GM23338 (cell line): ENCODE data around the gene DPF3. TPM values are rescaled to one million over a fixed set of nuclear protein-coding genes. Genes with fewer than 3 reads are reported as not detected.

ENCODE experiments used
- ATAC-seq: fragments of 200-7000 bp; cut with Tn5 transposase; 3 replicates; pipeline ENCODE4 v1.9.1; 2020
- DNase-seq: peaks from one replicate; pipeline ENCODE4 v3.0.0-alpha.2; 2015; ENCODE audit warnings: low spot score
- H2AFZ ChIP-seq: fragments of 200-600 bp; sonication (generic); 2 replicates; pipeline ENCODE4 v1.8.0; 2016; ENCODE audit warnings: antibody characterized with exemption, mild to moderate bottlenecking, moderate library complexity
- H3F3A ChIP-seq: fragments of 200-600 bp; sonication (generic); replicated peaks from 2 replicates; pipeline ENCODE4 v1.8.0; 2017; ENCODE audit warnings: antibody characterized with exemption, mixed run types, low read depth
- H3K27ac ChIP-seq: fragments of 200-600 bp; sonication (generic); 2 replicates; pipeline ENCODE4 v1.6.1; 2016; ENCODE audit warnings: low read depth
- H3K27me3 ChIP-seq: fragments of 200-600 bp; sonication (generic); 2 replicates; pipeline ENCODE4 v1.8.0; 2016; ENCODE audit warnings: mild to moderate bottlenecking, mixed run types, moderate library complexity; ENCODE audit not compliant: insufficient read depth
- H3K36me3 ChIP-seq: fragments of 200-600 bp; sonication (generic); 2 replicates; pipeline ENCODE4 v1.8.0; 2016; ENCODE audit warnings: mild to moderate bottlenecking; ENCODE audit not compliant: insufficient read depth
- H3K4me1 ChIP-seq: fragments of 200-600 bp; sonication (generic); 2 replicates; pipeline ENCODE4 v1.8.0; 2016; ENCODE audit warnings: mild to moderate bottlenecking, moderate library complexity; ENCODE audit not compliant: insufficient read depth
- H3K4me2 ChIP-seq: fragments of 200-600 bp; sonication (generic); 2 replicates; pipeline ENCODE4 v1.7.1; 2017; ENCODE audit warnings: mixed run types
- H3K4me3 ChIP-seq: fragments of 200-600 bp; sonication (generic); 2 replicates; pipeline ENCODE4 v1.6.1; 2016; ENCODE audit warnings: mixed run types
- H3K79me2 ChIP-seq: fragments of 200-600 bp; sonication (generic); replicated peaks from 2 replicates; pipeline ENCODE4 v1.8.0; 2017; ENCODE audit warnings: mild to moderate bottlenecking; ENCODE audit not compliant: insufficient read depth
- H3K9me2 ChIP-seq: fragments of 200-600 bp; sonication (generic); 2 replicates; pipeline ENCODE4 v1.8.0; 2017; ENCODE audit not compliant: insufficient read depth
- H4K20me1 ChIP-seq: fragments of 200-600 bp; sonication (generic); replicated peaks from 2 replicates; pipeline ENCODE4 v1.8.0; 2017; ENCODE audit warnings: mild to moderate bottlenecking; ENCODE audit not compliant: insufficient read depth
- H3K27ac Mint-ChIP-seq: 2 replicates; pipeline ENCODE4 v1.8.0; 2020; ENCODE audit warnings: inconsistent platforms, mild to moderate bottlenecking, moderate library complexity, mixed read lengths
- H3K27me3 Mint-ChIP-seq: 3 replicates; pipeline ENCODE4 v1.8.0; 2022; ENCODE audit warnings: low read depth, mild to moderate bottlenecking, moderate library complexity, mixed read lengths, inconsistent platforms; ENCODE audit not compliant: insufficient read depth, poor library complexity
- H3K36me3 Mint-ChIP-seq: 3 replicates; pipeline ENCODE4 v1.8.0; 2021; ENCODE audit warnings: low read depth, mild to moderate bottlenecking, inconsistent platforms, moderate library complexity, mixed read lengths
- H3K4me1 Mint-ChIP-seq: 3 replicates; pipeline ENCODE4 v1.8.0; 2020; ENCODE audit warnings: mild to moderate bottlenecking, inconsistent platforms, mixed read lengths
- H3K4me3 Mint-ChIP-seq: 3 replicates; pipeline ENCODE4 v1.8.0; 2021; ENCODE audit warnings: moderate library complexity, mild to moderate bottlenecking, inconsistent platforms, mixed read lengths
- H3K9me3 Mint-ChIP-seq: 3 replicates; pipeline ENCODE4 v1.8.0; 2020; ENCODE audit warnings: moderate library complexity, mild to moderate bottlenecking, inconsistent platforms, mixed read lengths
- CREB1 ChIP-seq: fragments of 250-450 bp; sonication (Bioruptor Pico); IDR thresholded peaks from 2 replicates; pipeline ENCODE4 v1.5.0; 2020; ENCODE audit warnings: low read depth, mild to moderate bottlenecking, moderate library complexity
- ETS1 ChIP-seq: IDR thresholded peaks from 2 replicates; pipeline ENCODE4 v1.6.1; 2016; ENCODE audit warnings: antibody characterized with exemption
- EZH2 ChIP-seq: fragments of 200-600 bp; sonication (generic); IDR thresholded peaks from one replicate; pipeline ENCODE4 v1.8.0; 2017; ENCODE audit warnings: antibody characterized with exemption, mild to moderate bottlenecking, low read depth; ENCODE audit not compliant: unreplicated experiment
- JUNB ChIP-seq: IDR thresholded peaks from one replicate; pipeline ENCODE4 v1.6.1; 2016; ENCODE audit warnings: antibody characterized with exemption; ENCODE audit not compliant: unreplicated experiment
- NANOG ChIP-seq: IDR thresholded peaks from 2 replicates; pipeline ENCODE4 v1.6.1; 2016; ENCODE audit warnings: antibody characterized with exemption, borderline replicate concordance
- ZNF331 ChIP-seq: fragments of 250-450 bp; sonication (Bioruptor Pico); IDR thresholded peaks from 2 replicates; pipeline ENCODE4 v1.5.0; 2020; ENCODE audit warnings: low read depth, mild to moderate bottlenecking, moderate library complexity
- ZNF462 ChIP-seq: fragments of 250-450 bp; sonication (Bioruptor Pico); IDR thresholded peaks from 2 replicates; pipeline ENCODE4 v1.5.0; 2020; ENCODE audit warnings: mild to moderate bottlenecking, moderate library complexity
- polyA plus RNA-seq: library from polyadenylated mRNA; unstranded; fragments of >200 nt; fragmentation: Nextera tagmentation; extraction: Ambion mirVana; gene quantifications from 2 replicates; pipeline ENCODE4 v1.2.1, GENCODE V29; 2016
- total RNA-seq: library from RNA; depleted of rRNA; stranded (reverse); fragments of >200 nt; shearing (Covaris generic); gene quantifications from 2 replicates; pipeline ENCODE4 v1.2.3, GENCODE V29; 2014

Gene DPF3
- total and polyA plus RNA-seq, 2 experiments from 2014 or later: 0.18 to 1.0 TPM

- no peak for ATAC-seq
- TF ChIP-seq ZNF331 (CRISPR knock-in tag) (no peak), CREB1 (CRISPR knock-in tag) (no peak), ETS1 (no peak), NANOG (no peak), EZH2 (no peak), JUNB (no peak), ZNF462 (no peak)
- H3K36me3 Mint-ChIP-seq: no peaks in the 10 kb centered on the region
- no peak for DNase-seq
- H3K4me1 ChIP-seq: no peaks in the 10 kb centered on the region
- H3K9me2 ChIP-seq: peaks cover 10% of the 10 kb centered on the region; the same call in 1 of the 2 replicates
- no peak overlapping the region for H3K27ac Mint-ChIP-seq
- no peaks in the 10 kb centered on the region for H3K27me3 ChIP-seq
- no peak overlapping the region for H3K4me3 Mint-ChIP-seq
- no peaks in the 10 kb centered on the region for H3K9me3 Mint-ChIP-seq
- no peaks in the 10 kb centered on the region for H3K36me3 ChIP-seq
- H3F3A ChIP-seq: no peaks in the 10 kb centered on the region
- peaks cover 4% of the 10 kb centered on the region for H3K27me3 Mint-ChIP-seq
- peaks cover 13% of the 10 kb centered on the region; the same call in 2 of the 3 replicates for H3K4me1 Mint-ChIP-seq
- H3K4me3 ChIP-seq: no peak overlapping the region
- H2AFZ ChIP-seq: no peak overlapping the region
- no peak overlapping the region for H3K27ac ChIP-seq
- no peaks in the 10 kb centered on the region for H3K79me2 ChIP-seq
- no peak overlapping the region for H3K4me2 ChIP-seq
- no peaks in the 10 kb centered on the region for H4K20me1 ChIP-seq
Observed at GRCh38 chr14:72609205-72609916, 284.5 kb downstream of the DPF3 start.
